OCI-LY1 (cell line): ENCODE results near the gene ANGPTL3.

ENCODE experiments used
- H2AFZ ChIP-seq: fragments of 200-600 bp; sonication (generic), shearing (Covaris generic); 2 replicates; pipeline ENCODE4 v1.6.0; 2014; ENCODE audit warnings: antibody characterized with exemption, mild to moderate bottlenecking, low read length
- H3F3A ChIP-seq: fragments of 200-600 bp; sonication (generic), shearing (Covaris generic); 2 replicates; pipeline ENCODE4 v1.6.0; 2014; ENCODE audit warnings: mild to moderate bottlenecking, antibody characterized with exemption, low read length, moderate library complexity; ENCODE audit not compliant: insufficient read depth
- H3K27ac ChIP-seq: fragments of 200-600 bp; sonication (generic); 2 replicates; pipeline ENCODE4 v1.5.1; 2014; ENCODE audit warnings: low read length, mixed run types, mild to moderate bottlenecking, low read depth; ENCODE audit not compliant: poor library complexity, severe bottlenecking
- H3K27me3 ChIP-seq: fragments of 200-600 bp; sonication (generic); 2 replicates; pipeline ENCODE4 v1.6.0; 2014; ENCODE audit warnings: antibody characterized with exemption, mild to moderate bottlenecking, low read length, moderate library complexity; ENCODE audit not compliant: insufficient read depth
- H3K36me3 ChIP-seq: fragments of 200-600 bp; sonication (generic); 2 replicates; pipeline ENCODE4 v1.6.1; 2014; ENCODE audit warnings: mild to moderate bottlenecking, antibody characterized with exemption, low read length, moderate library complexity, mixed read lengths; ENCODE audit not compliant: insufficient read depth
- H3K4me1 ChIP-seq: fragments of 200-600 bp; sonication (generic); 2 replicates; pipeline ENCODE4 v1.5.1; 2014; ENCODE audit warnings: mild to moderate bottlenecking, low read length, moderate library complexity; ENCODE audit not compliant: insufficient read depth, severe bottlenecking
- H3K4me2 ChIP-seq: fragments of 200-600 bp; sonication (generic), shearing (Covaris generic); 2 replicates; pipeline ENCODE4 v1.6.1; 2014; ENCODE audit warnings: low read length
- H3K4me3 ChIP-seq: fragments of 200-600 bp; sonication (generic); 2 replicates; pipeline ENCODE4 v1.5.1; 2014; ENCODE audit warnings: low read length, low read depth, mild to moderate bottlenecking, mixed read lengths; ENCODE audit not compliant: poor library complexity, severe bottlenecking
- H3K79me2 ChIP-seq: fragments of 200-600 bp; shearing (Covaris generic); 2 replicates; pipeline ENCODE4 v1.6.1; 2016; ENCODE audit warnings: mixed run types, low read length, mixed read lengths; ENCODE audit not compliant: insufficient read depth
- H3K9ac ChIP-seq: fragments of 200-600 bp; sonication (generic), shearing (Covaris generic); 2 replicates; pipeline ENCODE4 v1.6.1; 2014; ENCODE audit warnings: mild to moderate bottlenecking, low read length, mixed read lengths
- H3K9me2 ChIP-seq: fragments of 200-600 bp; sonication (generic), shearing (Covaris generic); 2 replicates; pipeline ENCODE4 v1.6.1; 2014; ENCODE audit warnings: low read depth, mild to moderate bottlenecking, low read length, mixed read lengths
- H3K9me3 ChIP-seq: fragments of 200-600 bp; shearing (Covaris generic); 2 replicates; pipeline ENCODE4 v1.6.1; 2014; ENCODE audit warnings: low read length, mixed read lengths
- H4K20me1 ChIP-seq: fragments of 200-600 bp; sonication (generic), shearing (Covaris generic); 2 replicates; pipeline ENCODE4 v1.6.0; 2016; ENCODE audit warnings: mild to moderate bottlenecking, low read length; ENCODE audit not compliant: insufficient read depth
- CTCF ChIP-seq: fragments of 200-600 bp; sonication (generic), shearing (Covaris generic); IDR thresholded peaks from 2 replicates; pipeline ENCODE4 v1.5.1; 2017; ENCODE audit warnings: mild to moderate bottlenecking, antibody characterized with exemption, low read length, moderate library complexity, mixed read lengths
- EZH2 ChIP-seq: fragments of 200-600 bp; sonication (generic), shearing (Covaris generic); IDR thresholded peaks from 2 replicates; pipeline ENCODE4 v1.8.0; 2017; ENCODE audit warnings: borderline replicate concordance, mixed run types, mild to moderate bottlenecking, antibody characterized with exemption, low read length, moderate library complexity, mixed read lengths

The ANGPTL3 gene

DNA sequence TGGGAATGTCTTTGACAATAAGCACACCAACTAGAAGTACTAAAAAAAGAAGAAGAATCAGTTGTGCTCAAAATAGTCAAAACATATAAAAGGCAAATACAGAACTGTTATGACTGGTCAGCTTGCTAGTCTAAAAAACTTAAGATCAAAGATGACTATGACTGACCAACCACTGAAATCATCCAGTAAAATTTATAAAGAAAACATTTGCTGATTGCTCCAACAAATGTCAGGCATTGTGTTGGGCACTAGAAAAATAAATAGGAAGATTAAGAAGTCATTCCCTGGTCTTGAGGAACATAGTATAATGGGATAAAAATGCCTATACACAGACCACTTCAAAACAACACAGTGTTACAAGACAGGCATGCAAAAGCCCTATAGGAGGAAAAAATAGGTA is 9.3 kb upstream of the ANGPTL3 start:
- Histone ChIP-seq H2AFZ (no peak overlapping the region), H3K4me2 (no peak overlapping the region), H3F3A (no peaks in the 10 kb centered on the region), H4K20me1 (no peaks in the 10 kb centered on the region), H3K27me3 (no peaks in the 10 kb centered on the region), H3K9ac (no peak overlapping the region), H3K36me3 (no peaks in the 10 kb centered on the region), H3K4me1 (no peaks in the 10 kb centered on the region), H3K4me3 (no peak overlapping the region), H3K27ac (no peak overlapping the region), H3K9me3 (no peaks in the 10 kb centered on the region), H3K79me2 (no peaks in the 10 kb centered on the region), H3K9me2 (no peaks in the 10 kb centered on the region)
- TF ChIP-seq CTCF (no peak), EZH2 (no peak)

DNA sequence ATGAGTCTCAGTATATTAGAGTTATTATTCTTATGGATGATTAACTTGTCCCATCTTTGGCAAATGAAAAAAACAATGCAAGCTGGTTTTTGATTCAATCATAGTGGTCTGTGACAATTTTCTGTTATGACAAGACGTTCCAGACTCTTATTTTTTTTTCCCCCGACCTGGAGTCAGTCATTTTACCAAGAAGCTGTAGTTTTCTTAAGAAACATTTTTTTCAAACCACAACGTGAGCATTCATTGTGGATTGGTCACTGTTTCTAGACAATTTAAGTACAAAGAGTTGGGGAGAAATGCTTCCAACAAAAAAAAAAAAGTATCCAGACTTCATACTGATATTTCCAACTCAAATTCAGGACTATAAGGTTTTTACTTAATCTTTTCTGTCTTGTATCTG is 8.0 kb upstream of the ANGPTL3 start:
- no peaks in the 10 kb centered on the region for H3K9me2 ChIP-seq
- no peaks in the 10 kb centered on the region for H4K20me1 ChIP-seq
- no peak overlapping the region for H3K9ac ChIP-seq
- H3F3A ChIP-seq: no peaks in the 10 kb centered on the region
- H3K79me2 ChIP-seq: no peaks in the 10 kb centered on the region
- H3K27me3 ChIP-seq: no peaks in the 10 kb centered on the region
- H3K4me3 ChIP-seq: no peak overlapping the region
- no peaks in the 10 kb centered on the region for H3K36me3 ChIP-seq
- no peak overlapping the region for H2AFZ ChIP-seq
- H3K9me3 ChIP-seq: no peaks in the 10 kb centered on the region
- TF ChIP-seq CTCF (no peak), EZH2 (no peak)
- H3K4me2 ChIP-seq: no peak overlapping the region
- H3K27ac ChIP-seq: no peak overlapping the region
- no peaks in the 10 kb centered on the region for H3K4me1 ChIP-seq

DNA sequence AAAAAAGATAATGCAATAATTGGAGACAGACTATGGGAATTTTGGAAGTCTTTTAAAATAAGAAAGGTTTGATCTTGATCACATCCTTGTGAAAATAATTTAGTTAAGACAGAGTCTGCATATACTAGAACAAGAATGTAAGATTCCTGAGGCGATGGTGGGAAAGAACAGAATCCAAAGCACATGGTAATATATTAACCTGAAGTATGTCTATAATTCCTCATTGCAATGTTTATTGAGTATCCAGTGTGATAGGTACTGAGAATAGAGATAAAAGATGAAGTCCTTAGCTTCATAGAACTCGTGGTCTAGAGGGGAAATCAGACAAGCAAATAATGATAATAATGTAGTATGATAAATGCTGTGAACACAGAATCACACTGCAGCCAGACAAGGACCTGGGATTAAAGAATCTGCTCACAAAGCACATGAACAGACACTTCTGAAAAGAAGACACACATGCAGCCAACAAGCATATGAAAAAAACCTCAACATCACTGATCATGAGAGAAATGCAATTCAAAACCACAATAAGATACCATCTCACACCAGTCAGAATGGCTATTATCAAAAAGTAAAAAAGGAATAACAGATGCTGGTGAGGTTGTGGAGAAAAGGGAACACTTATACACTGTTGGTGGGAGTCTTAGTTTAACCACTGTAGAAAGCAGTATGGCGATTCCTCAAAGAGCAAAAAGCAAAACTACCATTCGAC is 6.9 kb upstream of the ANGPTL3 start:
- Histone ChIP-seq H3K9me3 (no peaks in the 10 kb centered on the region), H3K27me3 (no peaks in the 10 kb centered on the region), H3K9ac (no peak overlapping the region), H3K9me2 (no peaks in the 10 kb centered on the region), H3F3A (no peaks in the 10 kb centered on the region), H3K4me2 (no peak overlapping the region), H3K36me3 (no peaks in the 10 kb centered on the region), H3K4me3 (no peak overlapping the region), H3K4me1 (no peaks in the 10 kb centered on the region), H3K27ac (no peak overlapping the region), H4K20me1 (no peaks in the 10 kb centered on the region), H3K79me2 (no peaks in the 10 kb centered on the region), H2AFZ (no peak overlapping the region)
- TF ChIP-seq CTCF: no peak
- TF ChIP-seq EZH2: no peak
